ENCODE results near the gene TRNAU1AP. TPM values are rescaled to one million over a fixed set of nuclear protein-coding genes. Genes with fewer than 3 reads are reported as not detected.
A peak's percentile ranks its signal among the peaks of the same experiment; 100 is the strongest.

TRNAU1AP gene
- total RNA-seq, 1 donor from 2014 or later = 24.5 TPM

DNA sequence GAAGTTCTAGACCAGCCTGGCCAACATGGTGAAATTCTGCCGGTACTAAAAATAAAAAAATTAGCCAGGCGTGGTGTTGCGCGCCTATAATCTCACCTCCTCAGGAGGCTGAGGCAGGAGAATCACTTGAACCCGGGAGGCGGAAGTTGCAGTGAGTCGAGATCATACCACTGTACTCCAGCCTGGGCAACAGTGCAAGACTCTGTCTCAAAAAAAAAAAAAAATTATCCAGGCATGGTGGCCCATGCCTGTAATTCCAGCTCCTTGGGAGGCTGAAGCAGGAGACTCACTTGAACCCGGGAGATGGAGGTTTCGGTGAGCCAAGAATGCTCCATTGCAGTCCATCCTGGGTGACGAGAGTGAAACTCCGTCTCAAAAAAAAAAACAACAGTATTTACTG is 20.7 kb downstream of the TRNAU1AP start:
- H3K27ac ChIP-seq = no peak overlapping the region
- ATAC-seq (no peak), DNase-seq (no peak)
- peaks cover 77% of the 10 kb centered on the region for H3K36me3 ChIP-seq
- H3K9me3 ChIP-seq = no peaks in the 10 kb centered on the region
- H3K4me3 ChIP-seq = no peak overlapping the region
- intact Hi-C loops (cut with DNase I) = no loop called here
- peaks cover 3% of the 10 kb centered on the region for H3K4me1 ChIP-seq
- H3K27me3 ChIP-seq = no peaks in the 10 kb centered on the region
- TF ChIP-seq, protein P1, sequence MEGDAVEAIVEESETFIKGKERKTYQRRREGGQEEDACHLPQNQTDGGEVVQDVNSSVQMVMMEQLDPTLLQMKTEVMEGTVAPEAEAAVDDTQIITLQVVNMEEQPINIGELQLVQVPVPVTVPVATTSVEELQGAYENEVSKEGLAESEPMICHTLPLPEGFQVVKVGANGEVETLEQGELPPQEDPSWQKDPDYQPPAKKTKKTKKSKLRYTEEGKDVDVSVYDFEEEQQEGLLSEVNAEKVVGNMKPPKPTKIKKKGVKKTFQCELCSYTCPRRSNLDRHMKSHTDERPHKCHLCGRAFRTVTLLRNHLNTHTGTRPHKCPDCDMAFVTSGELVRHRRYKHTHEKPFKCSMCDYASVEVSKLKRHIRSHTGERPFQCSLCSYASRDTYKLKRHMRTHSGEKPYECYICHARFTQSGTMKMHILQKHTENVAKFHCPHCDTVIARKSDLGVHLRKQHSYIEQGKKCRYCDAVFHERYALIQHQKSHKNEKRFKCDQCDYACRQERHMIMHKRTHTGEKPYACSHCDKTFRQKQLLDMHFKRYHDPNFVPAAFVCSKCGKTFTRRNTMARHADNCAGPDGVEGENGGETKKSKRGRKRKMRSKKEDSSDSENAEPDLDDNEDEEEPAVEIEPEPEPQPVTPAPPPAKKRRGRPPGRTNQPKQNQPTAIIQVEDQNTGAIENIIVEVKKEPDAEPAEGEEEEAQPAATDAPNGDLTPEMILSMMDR (IDR thresholded peaks at IDR 0.05) = no peak

DNA sequence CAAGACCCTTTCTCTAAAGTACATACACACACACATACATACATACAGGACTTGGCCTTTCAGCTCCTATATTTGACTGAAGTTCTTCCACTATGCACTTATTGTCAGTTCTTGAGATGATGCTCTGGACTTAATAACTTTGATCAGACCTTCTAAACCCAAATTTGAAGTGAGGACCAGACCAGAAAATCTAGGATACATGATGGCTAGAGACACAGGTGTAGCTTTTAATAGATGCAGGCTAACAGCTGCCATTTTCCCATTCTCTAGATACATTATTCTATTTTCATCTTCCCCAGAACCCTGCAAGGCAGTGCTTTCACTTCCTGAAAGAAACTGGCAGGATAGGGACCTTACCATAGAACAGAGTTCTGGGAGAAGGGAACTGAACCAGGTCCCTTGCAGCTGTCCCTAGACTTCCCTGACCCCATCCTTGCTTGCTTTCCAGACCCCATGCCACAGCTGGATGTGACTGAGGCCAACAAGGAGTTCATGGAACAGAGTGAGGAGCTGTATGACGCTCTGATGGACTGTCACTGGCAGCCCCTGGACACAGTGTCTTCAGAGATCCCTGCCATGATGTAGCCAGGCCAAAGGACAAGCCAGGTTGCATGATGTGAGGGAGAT is 24.3 kb downstream of the TRNAU1AP start:
- DNase-seq (no peak), ATAC-seq (no peak)
- TF ChIP-seq, protein P1 (IDR thresholded peaks at IDR 0.05) = no peak
- Histone ChIP-seq H3K27me3 (no peaks in the 10 kb centered on the region), H3K4me3 (no peak overlapping the region), H3K4me1 (peaks cover 23% of the 10 kb centered on the region), H3K9me3 (no peaks in the 10 kb centered on the region), H3K36me3 (peaks cover 76% of the 10 kb centered on the region), H3K27ac (no peak overlapping the region)
- intact Hi-C loops (cut with DNase I) = no loop called here

DNA sequence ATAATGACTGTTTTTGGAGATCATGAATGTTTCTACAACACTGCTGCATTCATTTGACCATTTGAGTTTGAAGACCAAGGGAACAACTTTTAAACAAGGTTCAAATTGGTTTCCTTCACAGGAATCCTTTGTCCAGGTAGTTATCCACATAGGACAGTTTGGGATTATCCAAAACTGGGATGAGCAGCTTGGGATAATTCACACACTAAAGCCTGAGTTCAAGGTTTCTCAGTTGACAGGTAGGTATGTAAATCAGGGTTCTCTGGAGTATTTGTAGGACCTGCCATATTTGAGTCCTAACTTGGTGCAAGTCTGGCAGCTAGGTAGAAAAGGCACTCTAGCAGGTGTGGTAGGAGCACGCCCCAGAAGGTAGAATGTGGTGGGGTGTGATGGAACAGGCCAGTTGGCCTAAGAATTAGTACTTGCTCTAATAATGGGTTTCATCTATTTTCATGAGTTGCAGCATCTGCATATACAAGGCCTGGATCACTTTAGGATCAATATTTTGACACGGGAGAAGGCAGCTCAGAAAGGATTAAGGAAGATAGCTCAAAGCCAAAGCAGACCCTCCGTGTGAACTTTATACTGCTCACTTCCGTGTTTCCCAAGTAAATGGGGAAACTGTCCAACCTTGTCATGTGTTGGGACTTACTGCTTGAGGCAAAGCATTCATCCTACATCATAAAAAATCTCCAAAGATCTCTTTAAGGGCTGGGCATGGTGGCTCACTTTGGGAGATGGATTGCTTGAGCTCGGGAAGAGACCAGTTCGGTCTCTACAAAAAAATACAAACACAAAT is 25.1 kb downstream of the TRNAU1AP start:
- no peak overlapping the region for H3K27ac ChIP-seq
- no peak for ATAC-seq
- intact Hi-C loops (cut with DNase I) = no loop called here

GRCh38 chr1:28578696-28579218 is 25.9 kb downstream of the TRNAU1AP start:
- Histone ChIP-seq H3K9me3 (no peaks in the 10 kb centered on the region), H3K4me3 (no peak overlapping the region), H3K27me3 (no peaks in the 10 kb centered on the region), H3K4me1 (peaks cover 23% of the 10 kb centered on the region), H3K27ac (no peak overlapping the region), H3K36me3 (peaks cover 60% of the 10 kb centered on the region)
- TF ChIP-seq, protein P1 (IDR thresholded peaks at IDR 0.05) = no peak
- intact Hi-C loops (cut with DNase I) = no loop called here
- ATAC-seq (no peak), DNase-seq (no peak)

More for the DNA sequence above, 25.1 kb downstream of the TRNAU1AP start:
- Histone ChIP-seq H3K4me1 (peaks cover 23% of the 10 kb centered on the region), H3K36me3 (peaks cover 68% of the 10 kb centered on the region), H3K4me3 (no peak overlapping the region), H3K27me3 (no peaks in the 10 kb centered on the region), H3K9me3 (no peaks in the 10 kb centered on the region)
- DNase-seq = no peak
- TF ChIP-seq, protein P1 (IDR thresholded peaks at IDR 0.05) = no peak

- no peak overlapping the region for H3K27ac ChIP-seq
- DNase-seq (no peak), ATAC-seq (no peak)
- TF ChIP-seq, protein P1 (IDR thresholded peaks at IDR 0.05) = no peak
- H3K9me3 ChIP-seq = no peaks in the 10 kb centered on the region
- no peaks in the 10 kb centered on the region for H3K27me3 ChIP-seq
- H3K4me1 ChIP-seq = peaks cover 23% of the 10 kb centered on the region
- H3K36me3 ChIP-seq = peaks cover 55% of the 10 kb centered on the region
- peak overlapping the region; percentile 97 for H3K4me3 ChIP-seq
- intact Hi-C loops (cut with DNase I) = no loop called here
Measured at GRCh38 chr1:28579401-28579800, 26.5 kb downstream of the TRNAU1AP start.
